GM21526 (cell line): Measurements from ENCODE around the gene RNF225.
A peak's percentile ranks its signal among the peaks of the same experiment; 100 is the strongest.
"Not testable (repeated sequence)": the region's sequence is repeated elsewhere in the genome, so short reads cannot be mapped to it uniquely, and the experiment has no call there.

Experiments
- ATAC-seq: cut with Tn5 transposase; IDR thresholded peaks from one replicate; pipeline ENCODE4 v1.9.1; 2021; ENCODE audit warnings: moderate library complexity; ENCODE audit not compliant: unreplicated experiment, low FRiP score

The RNF225 gene

GRCh38 chr19:58361900-58362271 lies 33.6 kb upstream of the RNF225 start:
- ATAC-seq = peak; percentile 9

GRCh38 chr19:58362272-58362994 lies 33.0 kb upstream of the RNF225 start, which contains the start of gene ZNF497:
TSS of gene ZNF497 (minus strand) at chr19:58362751. CDS start at chr19:58357635, 5,116 bp downstream.
- peak; percentile 78 for ATAC-seq

- no peak for ATAC-seq
Observed at GRCh38 chr19:58364146-58364545, 31.3 kb upstream of the RNF225 start.

GRCh38 chr19:58366585-58367430 lies 28.6 kb upstream of the RNF225 start:
- ATAC-seq = no peak

- no peak for ATAC-seq
Observed at GRCh38 chr19:58367698-58368454, 27.6 kb upstream of the RNF225 start.

GRCh38 chr19:58368561-58369360 lies 26.7 kb upstream of the RNF225 start:
- no peak for ATAC-seq

GRCh38 chr19:58372311-58373133 lies 22.9 kb upstream of the RNF225 start:
- ATAC-seq = no peak

- ATAC-seq = no peak
Observed at GRCh38 chr19:58374200-58374599, 21.3 kb upstream of the RNF225 start.

GRCh38 chr19:58376724-58377123 lies 18.7 kb upstream of the RNF225 start:
- not testable (repeated sequence) for ATAC-seq

GRCh38 chr19:58379246-58379645 lies 16.2 kb upstream of the RNF225 start:
- no peak for ATAC-seq

GRCh38 chr19:58380037-58380661 lies 15.3 kb upstream of the RNF225 start:
- no peak for ATAC-seq

GRCh38 chr19:58380662-58381459 lies 14.6 kb upstream of the RNF225 start, which contains the start of gene ZNF837:
TSS of gene ZNF837 (minus strand) at chr19:58381030. CDS start at chr19:58369332, 11,698 bp downstream.
- ATAC-seq = peak; percentile 71

- no peak for ATAC-seq
Observed at GRCh38 chr19:58381460-58382212, 13.8 kb upstream of the RNF225 start.

GRCh38 chr19:58382997-58383603 lies 12.4 kb upstream of the RNF225 start:
- ATAC-seq = no peak

- ATAC-seq = no peak
Observed at GRCh38 chr19:58385313-58385890, 10.1 kb upstream of the RNF225 start.

- ATAC-seq = no peak
Observed at GRCh38 chr19:58385891-58386575, 9.4 kb upstream of the RNF225 start.
